Stomach (tissue), 9 donors: Measurements from ENCODE around the gene CD79B. TPM values are rescaled to one million over a fixed set of nuclear protein-coding genes. Genes with fewer than 3 reads are reported as not detected.
A peak's percentile ranks its signal among the peaks of the same experiment; 100 is the strongest.

Source experiments
- DNase-seq, 2 donors: peaks; one replicate each; pipeline versions ENCODE4 v3.0.0 to v3.0.0-alpha.2; 2013 to 2019
- H3K27ac ChIP-seq, 5 donors: fragments of 200-600 bp in 4 of 5; sonication (generic) in 4 of 5; one replicate each; pipeline ENCODE4 v1.5.1; 2013 to 2019; ENCODE audit warnings: mild to moderate bottlenecking in 1 of 5, moderate library complexity in 1 of 5
- H3K27me3 ChIP-seq, 3 donors: fragments of 200-600 bp; sonication (generic); one replicate each; pipeline ENCODE4 v1.5.1; 2017 to 2019; ENCODE audit warnings: mixed run types in 1 of 3
- H3K36me3 ChIP-seq, 4 donors: fragments of 200-600 bp; sonication (generic); 1 replicate in 3 of 4; 2 replicates in 1 of 4; pipeline ENCODE4 v1.5.1; 2016 to 2019
- H3K4me1 ChIP-seq, 4 donors: fragments of 200-600 bp; sonication (generic); one replicate each; pipeline ENCODE4 v1.5.1; 2016 to 2019
- H3K4me3 ChIP-seq, 4 donors: fragments of 200-600 bp; sonication (generic) in 3 of 4; one replicate each; pipeline ENCODE4 v1.5.1; 2016 to 2019; ENCODE audit warnings: mild to moderate bottlenecking in 1 of 4
- H3K9me3 ChIP-seq, 4 donors: fragments of 200-600 bp; sonication (generic); one replicate each; pipeline ENCODE4 v1.5.1; 2016 to 2019
- CTCF ChIP-seq, 7 experiments: fragments of 450-650 bp in 4 of 7; fragments of 200-600 bp in 3 of 7; sonication (generic) in 3 of 7; IDR thresholded peaks; one replicate each; pipeline ENCODE4 v1.5.1; 2016 to 2019; ENCODE audit warnings: antibody characterized with exemption in 7 of 7, control low read depth in 2 of 7, mild to moderate bottlenecking in 1 of 7
- EP300 ChIP-seq: sonication (generic); formaldehyde crosslinking; IDR thresholded peaks from one replicate; pipeline ENCODE4 v1.6.1; 2017; ENCODE audit warnings: antibody characterized with exemption
- POLR2A ChIP-seq, 4 donors: fragments of 450-650 bp; IDR thresholded peaks; one replicate each; pipeline ENCODE4 v1.6.1; 2016; ENCODE audit warnings: antibody characterized with exemption in 4 of 4, control low read depth in 2 of 4, mild to moderate bottlenecking in 1 of 4, moderate library complexity in 1 of 4
- POLR2AphosphoS5 ChIP-seq, 3 donors: sonication (generic); formaldehyde crosslinking; IDR thresholded peaks; one replicate each; pipeline ENCODE4 v1.6.1; 2016; ENCODE audit warnings: antibody characterized with exemption in 3 of 3
- WGBS, 5 donors: extraction: QIAGEN DNeasy Blood & Tissue Kit in 3 of 5; methylation state at CpG; one replicate each; pipeline versions ENCODE4 v1.1.5 to v1.1.7; 2013 to 2018; 5-methylcytosine and 5-hydroxymethylcytosine counted together
- intact Hi-C: fragments of 100-400 bp; cut with DNase I; formaldehyde crosslinking; loops from one replicate; pipeline ENCODE4 v1.15.1; 2023; ENCODE audit warnings: low total_unique reads
- polyA plus RNA-seq, 3 donors: library from polyadenylated mRNA; stranded (reverse); fragments of 200-250 nt; gene quantifications; one replicate each; pipeline ENCODE4 v1.2.3, GENCODE V29; 2013
- total RNA-seq, 5 donors: library from RNA; depleted of rRNA; stranded (reverse); fragments of >200 nt; gene quantifications; one replicate each; pipeline versions ENCODE4 v1.1.0 to v1.2.3, GENCODE V29; 2014 to 2016
- donor health status: healthy with polysubstance abuse.
- donor health status: Bipolar disorder and iron deficiency.
- donor health status: healthy.

CD79B gene
- total and polyA plus RNA-seq, 8 donors: 1.7 to 9.7 (median 5.3) TPM; not detected in 3

- Histone ChIP-seq H3K4me3 (no peak within 1 kb of the TSS), H3K36me3 (no peaks in the 10 kb centered on the region), H3K4me1 (no peaks in the 10 kb centered on the region), H3K27me3 (peaks cover 0 to 20% (median 0%) of the 10 kb centered on the region in 3 donors), H3K27ac (no peak within 1 kb of the TSS), H3K9me3 (no peaks in the 10 kb centered on the region)
- DNase-seq: no peak
- TF ChIP-seq CTCF (IDR thresholded peaks at IDR 0.05) (no peak), POLR2A (IDR thresholded peaks at IDR 0.05) (no peak), EP300 (no peak), POLR2AphosphoS5 (IDR thresholded peaks at IDR 0.05) (no peak)
- intact Hi-C loops: no loop called here
- WGBS, 5 donors: 92 to 100% (median 95%) methylated on average over 2 to 14 of the region's 14 CpGs
These were observed 40.7 kb upstream of the CD79B start, which contains the start of gene SCN4A for GRCh38 chr17:63972796-63973195. Gene SCN4A, minus strand, starts transcription at chr17:63972918. Its CDS starts 77 bp downstream, at chr17:63972841.

- Histone ChIP-seq H3K27ac (no peak overlapping the region), H3K36me3 (no peaks in the 10 kb centered on the region), H3K4me3 (no peak overlapping the region), H3K9me3 (no peaks in the 10 kb centered on the region), H3K27me3 (peaks cover 0 to 10% (median 0%) of the 10 kb centered on the region in 3 donors), H3K4me1 (no peaks in the 10 kb centered on the region)
- TF ChIP-seq CTCF (IDR thresholded peaks at IDR 0.05): no peak
- TF ChIP-seq EP300: no peak
- no peak for TF ChIP-seq POLR2AphosphoS5 (IDR thresholded peaks at IDR 0.05)
- TF ChIP-seq POLR2A (IDR thresholded peaks at IDR 0.05): no peak
- intact Hi-C loops: no loop called here
- WGBS, 5 donors: 67 to 85% (median 78%) methylated on average over 10 of the region's 10 CpGs
- DNase-seq: no peak
These were observed 37.1 kb upstream of the CD79B start for GRCh38 chr17:63969278-63969677.

- Histone ChIP-seq H3K36me3 (no peaks in the 10 kb centered on the region), H3K4me3 (no peak overlapping the region), H3K9me3 (no peaks in the 10 kb centered on the region), H3K27me3 (peaks cover 0 to 7% (median 0%) of the 10 kb centered on the region in 3 donors), H3K4me1 (no peaks in the 10 kb centered on the region), H3K27ac (no peak overlapping the region)
- intact Hi-C loops: no loop called here
- 82 to 92% (median 88%) methylated on average over 19 of the region's 19 CpGs for WGBS, 5 donors
- DNase-seq: no peak
- no peak for TF ChIP-seq POLR2A (IDR thresholded peaks at IDR 0.05)
These were observed 35.8 kb upstream of the CD79B start for GRCh38 chr17:63967953-63968352.

GRCh38 chr17:63966646-63967264 lies 34.6 kb upstream of the CD79B start:
- no peak overlapping the region for H3K4me3 ChIP-seq
- peaks cover 0 to 4% (median 1%) of the 10 kb centered on the region in 4 donors for H3K4me1 ChIP-seq
- TF ChIP-seq POLR2AphosphoS5 (IDR thresholded peaks at IDR 0.05) (no peak), POLR2A (IDR thresholded peaks at IDR 0.05) (no peak), EP300 (no peak), CTCF (IDR thresholded peaks at IDR 0.05) (no peak)
- H3K9me3 ChIP-seq: no peaks in the 10 kb centered on the region
- no peak overlapping the region for H3K27ac ChIP-seq
- whole genome bisulfite sequencing, 5 donors: 71 to 86% (median 79%) methylated on average over 11 of the region's 11 CpGs
- no peak for DNase-seq
- no peaks in the 10 kb centered on the region for H3K36me3 ChIP-seq
- H3K27me3 ChIP-seq: no peaks in the 10 kb centered on the region
- intact Hi-C loops: no loop called here

GRCh38 chr17:63963123-63963522 lies 31.0 kb upstream of the CD79B start:
- whole genome bisulfite sequencing, 5 donors: 73 to 85% (median 83%) methylated on average over 4 of the region's 4 CpGs
- Histone ChIP-seq H3K9me3 (no peaks in the 10 kb centered on the region), H3K27me3 (no peaks in the 10 kb centered on the region), H3K4me1 (peaks cover 0 to 15% (median 8%) of the 10 kb centered on the region in 4 donors), H3K4me3 (no peak overlapping the region), H3K36me3 (no peaks in the 10 kb centered on the region), H3K27ac (peak overlapping the region in 4 of 5 donors; percentile 39 to 73 (median 60))
- DNase-seq: no peak
- intact Hi-C loops: no loop called here
- TF ChIP-seq CTCF (IDR thresholded peaks at IDR 0.05) (no peak), POLR2AphosphoS5 (IDR thresholded peaks at IDR 0.05) (no peak), EP300 (no peak), POLR2A (IDR thresholded peaks at IDR 0.05) (no peak)
